Neural cell (in vitro differentiated cells): ENCODE measurements around the gene PRCP.

Experiments
- EZH2 ChIP-seq: fragments of 200-600, 300-800 bp; shearing (Covaris generic), sonication (generic); IDR thresholded peaks from 2 replicates; pipeline ENCODE4 v1.6.1; 2014; ENCODE audit warnings: antibody characterized with exemption, low read length, borderline replicate concordance, mild to moderate bottlenecking; ENCODE audit not compliant: insufficient read depth, poor library complexity, severe bottlenecking
- POLR2AphosphoS5 ChIP-seq: IDR thresholded peaks from 2 replicates; pipeline ENCODE4 v1.6.1; 2012
- TAF1 ChIP-seq: IDR thresholded peaks from 2 replicates; pipeline ENCODE4 v1.6.1; 2012; ENCODE audit warnings: low read depth
- TF ChIP-seq, protein P1 (sequence below): fragments of 450-650 bp; IDR thresholded peaks from 2 replicates; pipeline ENCODE4 v1.5.1; 2014; ENCODE audit warnings: antibody characterized with exemption, mild to moderate bottlenecking, moderate library complexity; ENCODE audit not compliant: poor library complexity, severe bottlenecking

DNA sequence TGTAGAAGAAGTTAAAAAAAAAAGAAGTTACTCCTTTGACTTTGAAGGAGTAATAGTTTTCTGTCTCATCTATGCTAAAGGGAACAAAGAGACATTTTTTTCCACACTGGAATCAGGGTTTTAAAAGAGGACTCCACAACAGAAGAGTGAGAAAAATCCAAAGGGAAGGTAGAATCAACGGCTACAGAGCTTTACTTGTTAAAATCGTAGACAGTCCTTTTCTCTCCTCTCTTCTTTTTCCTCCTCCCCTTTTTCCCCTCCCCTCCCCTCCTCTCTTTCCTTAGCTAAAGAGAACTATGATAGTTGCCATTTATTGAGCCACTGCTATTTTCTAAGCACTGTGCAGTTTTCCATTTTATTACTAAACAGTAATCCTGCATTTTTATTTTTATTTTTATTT is 30.5 kb upstream of the PRCP start:
- TF ChIP-seq, protein P1, sequence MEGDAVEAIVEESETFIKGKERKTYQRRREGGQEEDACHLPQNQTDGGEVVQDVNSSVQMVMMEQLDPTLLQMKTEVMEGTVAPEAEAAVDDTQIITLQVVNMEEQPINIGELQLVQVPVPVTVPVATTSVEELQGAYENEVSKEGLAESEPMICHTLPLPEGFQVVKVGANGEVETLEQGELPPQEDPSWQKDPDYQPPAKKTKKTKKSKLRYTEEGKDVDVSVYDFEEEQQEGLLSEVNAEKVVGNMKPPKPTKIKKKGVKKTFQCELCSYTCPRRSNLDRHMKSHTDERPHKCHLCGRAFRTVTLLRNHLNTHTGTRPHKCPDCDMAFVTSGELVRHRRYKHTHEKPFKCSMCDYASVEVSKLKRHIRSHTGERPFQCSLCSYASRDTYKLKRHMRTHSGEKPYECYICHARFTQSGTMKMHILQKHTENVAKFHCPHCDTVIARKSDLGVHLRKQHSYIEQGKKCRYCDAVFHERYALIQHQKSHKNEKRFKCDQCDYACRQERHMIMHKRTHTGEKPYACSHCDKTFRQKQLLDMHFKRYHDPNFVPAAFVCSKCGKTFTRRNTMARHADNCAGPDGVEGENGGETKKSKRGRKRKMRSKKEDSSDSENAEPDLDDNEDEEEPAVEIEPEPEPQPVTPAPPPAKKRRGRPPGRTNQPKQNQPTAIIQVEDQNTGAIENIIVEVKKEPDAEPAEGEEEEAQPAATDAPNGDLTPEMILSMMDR = no peak
- TF ChIP-seq EZH2 (no peak), POLR2AphosphoS5 (no peak), TAF1 (no peak)
